ENCODE results near the gene KLC3. TPM values are rescaled to one million over a fixed set of nuclear protein-coding genes. Genes with fewer than 3 reads are reported as not detected.
A peak's percentile ranks its signal among the peaks of the same experiment; 100 is the strongest.

KLC3 gene
- polyA plus RNA-seq, 4 donors = 0.27 to 2.1 (median 1.3) TPM

DNA sequence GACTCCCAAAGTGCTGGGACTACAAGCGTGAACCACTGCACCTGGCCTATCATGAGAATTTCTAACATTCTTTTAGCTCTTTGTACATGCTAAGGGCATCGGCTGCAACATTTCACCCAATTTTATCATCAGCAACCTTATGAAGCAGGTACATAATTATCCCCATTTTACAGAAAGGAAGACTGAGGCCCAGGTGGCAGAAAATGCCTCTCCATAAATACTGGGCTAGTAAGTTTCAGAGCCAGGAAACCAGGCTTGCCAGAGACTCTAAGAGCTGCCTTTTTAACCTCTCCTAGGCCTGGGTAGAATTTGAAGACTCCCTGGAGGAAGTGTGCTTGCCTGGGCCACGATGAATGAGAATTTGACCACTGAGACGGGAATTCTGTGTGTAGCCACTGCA is 27.6 kb downstream of the KLC3 start:
- no peak for DNase-seq (ENCODE audit: low read depth in 4 of 4, low spot score in 3 of 4)

DNA sequence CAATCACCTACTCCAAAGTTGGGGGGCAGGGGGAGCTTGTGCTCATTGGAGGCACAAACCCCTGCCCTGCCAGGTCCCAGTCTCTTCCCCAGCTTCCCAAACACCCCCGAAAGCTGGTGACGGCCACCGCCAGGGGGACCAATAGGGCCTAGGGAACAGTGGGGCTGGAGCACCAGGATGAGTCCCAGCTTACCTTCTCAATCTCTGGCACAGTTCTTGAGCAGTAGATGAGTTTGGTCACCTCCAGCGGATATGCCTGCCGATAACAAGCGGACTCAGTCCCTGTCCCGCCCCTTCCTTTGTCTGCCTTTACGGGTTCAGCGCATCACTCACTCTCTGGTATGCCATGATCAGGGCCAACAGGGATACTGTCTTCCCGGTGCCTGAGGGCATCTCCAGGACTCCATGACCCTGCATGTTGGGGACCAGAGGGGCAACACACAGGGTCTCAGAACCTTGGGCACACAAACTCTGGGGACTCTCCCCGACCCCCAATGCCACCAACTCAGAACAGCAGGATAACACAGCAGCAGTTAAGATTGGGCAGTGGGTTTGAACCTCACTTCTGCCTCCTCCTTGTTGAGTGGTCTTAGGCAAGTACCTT is 28.3 kb downstream of the KLC3 start:
- no peak for DNase-seq (ENCODE audit: low read depth in 4 of 4, low spot score in 3 of 4)

DNA sequence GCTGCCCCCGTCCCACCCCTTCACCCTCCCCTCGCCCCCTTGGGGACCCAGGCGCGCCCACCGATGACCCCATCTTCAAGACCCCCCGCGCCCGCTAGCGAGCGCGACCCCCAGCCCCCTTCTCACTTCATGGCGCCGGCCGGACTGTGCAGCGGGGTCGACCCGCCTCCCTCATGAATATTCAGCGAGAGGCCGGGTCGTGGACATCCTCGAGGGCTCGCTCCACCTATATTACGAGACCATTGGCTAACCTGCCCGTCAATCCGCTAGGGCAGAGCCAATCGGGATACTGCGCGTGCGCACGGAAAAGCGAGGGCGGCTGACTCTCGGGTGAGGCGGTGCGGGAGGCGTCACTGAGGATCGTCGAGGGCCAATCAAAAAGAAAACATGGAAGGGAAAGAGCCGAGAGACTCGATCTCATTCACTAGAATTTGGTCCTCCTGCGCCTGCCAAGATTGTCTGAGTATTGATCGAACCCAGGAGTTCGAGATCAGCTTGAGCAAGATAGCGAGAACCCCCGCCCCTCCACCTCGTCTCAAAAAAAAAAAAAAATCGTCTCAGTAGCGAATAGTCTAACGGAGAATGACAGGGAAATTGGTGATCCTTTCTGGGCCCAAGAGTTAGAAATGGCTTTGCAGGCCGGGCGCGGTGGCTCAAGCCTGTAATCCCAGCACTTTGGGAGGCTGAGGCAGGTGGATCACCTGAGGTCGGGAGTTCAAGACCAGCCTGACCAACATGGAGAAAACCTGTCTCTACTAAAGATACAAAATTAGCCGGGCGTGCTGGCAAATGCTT is 30.1 kb downstream of the KLC3 start, which contains the start of gene ERCC2:
TSS of gene ERCC2 (minus strand) at position 164 of the 795 bp plus-strand sequence. CDS start at position 131, 33 bp downstream.
- DNase-seq (ENCODE audit: low read depth in 4 of 4, low spot score in 3 of 4) = peak; percentile 99

DNA sequence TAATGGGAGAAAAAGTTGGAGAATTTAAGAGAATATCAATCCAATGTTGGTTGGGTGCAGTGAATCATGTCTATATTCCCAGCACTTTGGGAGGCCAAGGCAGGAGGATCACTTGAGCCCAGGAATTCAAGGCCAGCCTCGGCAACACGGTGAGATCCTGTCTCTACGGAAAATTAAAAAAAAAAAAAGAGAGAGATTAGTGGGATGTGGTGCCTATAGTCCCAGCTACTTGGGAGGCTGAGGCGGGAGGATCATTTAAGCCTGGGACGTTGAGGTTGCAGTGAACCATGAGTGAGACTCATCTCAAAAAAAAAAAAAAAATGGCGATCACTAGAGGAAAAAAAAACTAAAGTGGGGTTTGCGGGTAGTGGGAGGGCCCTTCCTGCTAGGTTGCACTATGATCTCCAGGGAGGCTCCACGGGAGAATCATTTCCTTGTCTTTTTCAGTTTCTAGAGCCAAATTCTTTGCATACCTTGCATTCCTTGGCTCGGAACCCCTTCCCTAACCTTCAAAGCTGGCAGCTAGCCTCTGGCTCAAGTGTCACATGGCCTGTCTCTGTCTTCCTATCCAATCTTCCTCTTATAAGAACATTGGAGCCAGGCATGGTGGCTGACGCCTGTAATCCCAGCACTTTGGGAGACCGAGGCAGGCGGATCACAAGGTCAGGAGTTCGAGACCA is 35.6 kb downstream of the KLC3 start:
- peak in 3 of 4 donors; percentile 43 to 47 (median 44) for DNase-seq (ENCODE audit: low read depth in 4 of 4, low spot score in 3 of 4)

DNA sequence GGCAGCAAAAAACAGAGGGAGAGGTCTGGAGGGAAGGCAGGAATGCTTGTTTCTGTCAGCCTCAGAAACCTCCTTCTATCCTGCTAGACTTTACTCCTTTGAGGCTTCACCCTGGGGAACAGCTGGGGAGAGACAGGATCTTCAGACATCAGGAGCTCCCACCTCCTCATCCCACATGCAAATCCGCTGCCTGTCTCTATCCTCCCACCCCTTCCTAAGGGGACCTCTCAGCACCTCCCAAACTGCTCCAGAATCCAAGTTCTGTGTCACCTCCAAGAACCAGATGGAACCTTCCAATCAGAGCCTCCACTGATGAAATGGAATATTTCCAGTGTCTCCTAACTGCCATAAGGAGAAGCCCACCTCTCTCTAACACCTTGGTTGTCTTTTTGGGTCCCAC is 39.6 kb downstream of the KLC3 start:
- no peak for DNase-seq (ENCODE audit: low read depth in 4 of 4, low spot score in 3 of 4)

DNA sequence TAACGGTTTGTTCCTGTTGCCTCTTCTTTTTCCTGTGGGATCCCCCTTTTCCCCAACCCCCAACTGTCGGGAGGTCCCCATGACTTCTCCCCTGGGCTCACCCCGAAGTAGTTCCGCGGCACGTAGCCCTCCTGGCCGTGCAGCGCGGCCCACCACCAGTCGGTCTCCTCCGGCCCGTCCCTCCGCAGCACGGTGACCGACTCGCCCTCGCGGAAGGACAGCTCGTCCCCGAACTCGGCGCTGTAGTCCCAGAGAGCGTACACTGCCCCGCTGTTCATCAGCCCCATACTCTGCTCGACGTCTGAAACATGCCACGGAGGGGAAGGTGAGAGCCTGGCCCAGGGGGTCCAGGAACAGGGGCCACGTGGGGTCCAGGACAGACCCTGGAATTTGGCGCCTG is 41.9 kb downstream of the KLC3 start:
- no peak for DNase-seq (ENCODE audit: low read depth in 4 of 4, low spot score in 3 of 4)

DNA sequence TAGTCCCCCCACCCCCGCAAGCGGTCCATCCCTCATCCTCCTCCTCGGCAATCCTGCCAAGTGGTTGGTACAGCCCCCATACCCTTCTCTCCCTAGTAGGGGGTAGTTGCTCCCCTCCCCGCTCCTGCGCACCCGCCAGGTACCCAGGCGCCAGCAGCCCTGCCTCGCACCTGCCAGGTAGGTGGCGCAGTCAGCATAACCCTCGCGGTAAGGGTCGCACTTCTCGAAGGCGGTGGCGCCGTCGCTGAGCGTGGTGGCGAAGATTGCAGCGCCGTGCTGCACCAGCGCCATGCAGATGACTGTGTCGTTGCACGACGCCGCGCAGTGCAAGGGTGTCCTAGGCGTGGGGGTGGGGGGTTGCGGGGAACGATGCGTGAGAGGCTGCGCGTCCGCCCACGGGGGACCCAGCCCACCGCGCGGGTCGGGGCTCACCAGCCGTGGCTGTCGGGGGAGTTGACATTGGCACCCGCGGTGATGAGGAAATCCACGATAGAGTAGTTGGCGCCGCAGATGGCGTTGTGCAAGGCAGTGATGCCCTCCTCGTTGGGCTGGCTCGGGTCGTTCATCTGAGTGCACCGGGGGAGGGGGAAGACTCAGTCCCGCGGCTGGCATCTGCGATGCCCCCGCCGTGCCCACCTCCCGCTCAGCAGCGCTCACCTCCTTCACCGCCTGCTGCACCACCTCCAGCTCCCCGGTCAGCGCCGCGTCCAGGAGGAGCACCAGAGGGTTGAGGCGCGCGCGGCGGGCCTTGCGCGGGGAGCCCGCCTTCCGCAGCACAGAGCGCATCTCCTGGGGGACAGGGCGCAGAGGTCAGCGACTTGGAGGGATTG is 45.1 kb downstream of the KLC3 start:
- no peak for DNase-seq (ENCODE audit: low read depth in 4 of 4, low spot score in 3 of 4)

DNA sequence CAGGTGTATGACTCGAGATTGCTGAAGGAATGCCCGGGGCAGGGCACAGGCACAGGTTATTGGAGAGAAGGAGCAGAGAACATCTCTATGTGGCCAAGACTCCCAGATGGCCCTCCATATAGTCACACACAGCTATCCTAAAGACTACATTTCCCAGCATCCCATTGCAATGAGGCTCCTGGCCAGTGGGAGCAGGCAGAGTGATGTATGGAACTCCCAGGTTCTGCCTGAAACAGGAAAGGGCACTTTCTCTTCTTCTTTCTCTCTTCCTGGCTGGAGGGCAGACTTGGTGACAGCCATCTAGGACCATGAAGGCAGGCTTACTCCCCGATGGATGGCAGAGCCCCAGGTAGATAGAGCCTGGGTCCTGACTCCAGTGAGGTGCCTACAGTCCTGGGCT is 50.8 kb downstream of the KLC3 start:
- no peak for DNase-seq (ENCODE audit: low read depth in 4 of 4, low spot score in 3 of 4)

DNA sequence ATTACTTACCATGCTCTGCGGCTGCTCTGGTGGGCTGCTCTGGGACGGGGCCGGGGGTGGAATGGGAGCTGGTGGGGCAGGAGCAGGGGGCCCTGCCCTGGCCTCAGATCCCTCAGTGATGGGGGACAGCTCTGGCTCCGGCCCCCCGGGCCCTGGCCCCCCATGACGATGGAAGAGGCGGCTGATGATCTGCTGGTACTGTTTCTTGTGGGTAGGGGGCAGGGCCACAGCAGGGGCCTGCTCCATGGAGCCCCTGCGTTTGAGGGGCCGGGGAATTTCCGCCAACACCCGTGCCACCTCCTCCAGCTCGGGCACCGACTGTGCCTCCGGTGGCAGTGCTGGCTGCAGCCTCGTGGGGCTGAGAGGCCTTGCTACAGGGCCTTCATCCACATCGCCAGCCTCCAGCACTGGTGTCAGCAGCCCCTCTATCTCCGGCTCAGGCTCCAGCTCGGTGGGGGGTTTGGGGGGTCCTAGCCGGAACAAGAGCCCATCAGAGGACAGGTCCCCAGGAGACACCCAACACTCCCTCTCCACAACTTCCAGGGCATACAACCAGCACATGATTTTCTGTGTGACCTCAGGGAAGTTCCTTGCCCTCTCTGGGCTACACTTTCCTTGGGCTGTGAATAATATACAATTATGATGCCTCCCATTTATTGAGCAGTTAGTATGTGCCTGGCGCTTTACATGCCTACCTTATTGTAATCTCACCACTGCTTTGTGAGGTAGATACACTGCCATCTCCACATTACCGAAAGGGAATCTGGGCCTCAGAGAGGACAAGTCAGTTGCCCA is 51.5 kb downstream of the KLC3 start:
- DNase-seq (ENCODE audit: low read depth in 4 of 4, low spot score in 3 of 4) = no peak

DNA sequence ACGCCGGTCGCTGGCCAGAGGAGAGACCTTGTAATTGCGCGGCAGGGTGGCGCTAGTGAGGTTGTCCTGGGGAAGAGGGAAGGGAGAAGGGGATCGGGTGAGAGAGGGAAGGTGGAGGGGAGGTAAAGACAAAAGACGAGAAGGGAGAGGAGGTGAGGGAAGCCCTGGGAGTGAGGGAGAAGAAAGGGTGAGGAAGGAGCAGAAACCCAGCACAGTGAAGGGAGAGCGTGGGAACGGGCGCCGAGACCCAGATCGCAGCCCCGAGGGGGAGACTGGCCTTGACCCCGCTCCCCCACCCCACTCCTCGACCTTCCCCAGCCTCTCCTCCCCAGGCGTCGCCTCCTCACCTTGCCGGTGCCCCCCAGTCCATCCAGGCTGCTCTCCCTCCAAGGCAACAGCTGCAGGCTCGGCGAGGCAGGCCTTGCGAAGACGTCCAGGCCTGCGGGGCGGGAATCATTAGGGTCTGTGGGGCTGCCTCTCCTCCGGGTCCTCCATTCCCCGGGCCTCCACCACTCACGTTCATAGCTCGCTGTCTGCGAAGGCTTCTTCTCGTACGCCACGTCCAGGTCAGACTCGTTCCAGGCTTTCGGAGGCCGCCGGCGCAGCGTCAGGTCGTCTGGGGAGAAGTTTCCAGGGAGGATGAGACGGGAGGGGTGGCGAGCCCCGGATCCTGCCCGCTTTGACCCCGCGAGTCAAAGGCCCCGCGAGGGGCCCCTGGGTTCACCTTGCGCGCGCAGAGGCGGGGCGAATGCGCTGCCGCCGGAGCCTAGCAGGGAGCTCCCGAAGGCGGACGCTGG is 55.5 kb downstream of the KLC3 start:
- DNase-seq (ENCODE audit: low read depth in 4 of 4, low spot score in 3 of 4) = no peak

DNA sequence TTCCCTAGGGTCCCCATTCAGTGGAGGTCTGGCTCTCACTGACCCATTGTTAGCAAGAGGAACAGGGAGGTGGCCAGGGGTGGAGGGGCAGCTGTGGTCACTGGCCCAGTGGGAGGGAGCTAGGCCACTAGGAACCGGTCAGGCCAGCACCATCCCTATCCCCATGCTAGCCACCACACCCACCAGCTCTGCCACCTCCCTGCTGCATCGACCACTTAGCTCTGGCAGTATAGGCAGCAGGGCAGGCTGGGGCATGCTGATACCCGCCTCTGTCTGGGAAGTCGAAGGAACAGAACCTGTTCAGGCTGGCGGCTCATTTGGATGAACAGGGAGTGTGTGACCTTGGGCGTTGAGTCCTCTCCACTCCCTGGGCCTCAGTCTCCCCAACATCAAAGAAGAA is 59.6 kb downstream of the KLC3 start:
- DNase-seq (ENCODE audit: low read depth in 4 of 4, low spot score in 3 of 4) = no peak

Other genes starting within 250 kb of the KLC3 start
- 10 to 100 TPM; 15.2 to 38.9 (median 26.5) TPM for gene PPP1R37, start 247.6 kb upstream of the KLC3 start, polyA plus RNA-seq (ENCODE audit: insufficient read length in 4 of 4)
- under 1 TPM; 0.06 to 0.21 (median 0.13) TPM for gene NKPD1, start 179.8 kb upstream of the KLC3 start, polyA plus RNA-seq (ENCODE audit: insufficient read length in 4 of 4)
- 10 to 100 TPM; 11.6 to 48.6 (median 30.8) TPM for gene TRAPPC6A, start 162.5 kb upstream of the KLC3 start, polyA plus RNA-seq (ENCODE audit: insufficient read length in 4 of 4)
- 10 to 100 TPM in 1 of 4 donors, 1 to 10 TPM in 3; 6.7 to 10.1 (median 9.2) TPM for gene BLOC1S3, start 162.0 kb upstream of the KLC3 start, polyA plus RNA-seq (ENCODE audit: insufficient read length in 4 of 4)
- gene EXOC3L2, start 95.3 kb upstream of the KLC3 start, polyA plus RNA-seq (ENCODE audit: insufficient read length in 4 of 4) = 10 to 100 TPM in 1 of 4 donors, 1 to 10 TPM in 3; 4.4 to 10.7 (median 7.1) TPM
- gene MARK4, start 89.5 kb upstream of the KLC3 start, polyA plus RNA-seq (ENCODE audit: insufficient read length in 4 of 4) = 10 to 100 TPM; 33.2 to 45.1 (median 38.6) TPM
- under 1 TPM; 0.26 to 0.60 (median 0.41) TPM for gene CKM, start 17.9 kb upstream of the KLC3 start, polyA plus RNA-seq (ENCODE audit: insufficient read length in 4 of 4)
- 10 to 100 TPM; 24.9 to 39.9 (median 31.8) TPM for gene ERCC2, start 29.8 kb downstream of the KLC3 start, polyA plus RNA-seq (ENCODE audit: insufficient read length in 4 of 4)
- gene PPP1R13L, start 64.3 kb downstream of the KLC3 start, polyA plus RNA-seq (ENCODE audit: insufficient read length in 4 of 4) = 10 to 100 TPM in 1 of 4 donors, 1 to 10 TPM in 3; 8.3 to 16.4 (median 9.1) TPM
- gene POLR1G, start 65.9 kb downstream of the KLC3 start, polyA plus RNA-seq (ENCODE audit: insufficient read length in 4 of 4) = 1 to 10 TPM; 2.6 to 5.1 (median 3.6) TPM
- gene ERCC1, start 83.2 kb downstream of the KLC3 start, polyA plus RNA-seq (ENCODE audit: insufficient read length in 4 of 4) = 10 to 100 TPM; 70.0 to 92.5 (median 79.3) TPM
- 1,000 to 10,000 TPM in 1 of 4 donors, 10 to 100 TPM in 1, 1 to 10 TPM in 2; 4.3 to 1,673 (median 9.8) TPM for gene FOSB, start 127.2 kb downstream of the KLC3 start, polyA plus RNA-seq (ENCODE audit: insufficient read length in 4 of 4)
- 10 to 100 TPM in 1 of 4 donors, 1 to 10 TPM in 3; 7.3 to 11.7 (median 8.2) TPM for gene RTN2, start 156.3 kb downstream of the KLC3 start, polyA plus RNA-seq (ENCODE audit: insufficient read length in 4 of 4)
- under 1 TPM in 3 of 4 donors, not detected in 1; 0.20 to 0.71 (median 0.56) TPM for gene PPM1N, start 157.7 kb downstream of the KLC3 start, polyA plus RNA-seq (ENCODE audit: insufficient read length in 4 of 4)
- gene VASP, start 166.7 kb downstream of the KLC3 start, polyA plus RNA-seq (ENCODE audit: insufficient read length in 4 of 4) = 10 to 100 TPM; 41.8 to 58.4 (median 53.4) TPM
- 10 to 100 TPM in 2 of 4 donors, 1 to 10 TPM in 2; 6.4 to 10.9 (median 10.1) TPM for gene OPA3, start 244.1 kb downstream of the KLC3 start, polyA plus RNA-seq (ENCODE audit: insufficient read length in 4 of 4)

All from left renal pelvis (tissue), 4 donors.